ENCODE data around the gene SH3PXD2A. TPM values are rescaled to one million over a fixed set of nuclear protein-coding genes. Genes with fewer than 3 reads are reported as not detected.

SH3PXD2A gene
- total and polyA plus RNA-seq, 3 donors from 2014 or later = 10.8 to 12.1 (median 12.0) TPM

- no peak overlapping the region for H3K27ac ChIP-seq
- H3K36me3 ChIP-seq (ENCODE audit: low read depth, missing control alignments) = no peaks in the 10 kb centered on the region
- peaks cover 15% of the 10 kb centered on the region for H3K4me1 ChIP-seq
- DNase-seq = no peak
- TF ChIP-seq CTCF (IDR thresholded peaks at IDR 0.05) (no peak), POLR2A (IDR thresholded peaks at IDR 0.05) (no peak)
- H3K4me3 ChIP-seq = no peak overlapping the region
- no peaks in the 10 kb centered on the region for H3K9me3 ChIP-seq
- no peaks in the 10 kb centered on the region for H3K27me3 ChIP-seq
- intact Hi-C loops (cut with DNase I; ENCODE audit: low total_unique reads) = no loop called here
- WGBS, 2 donors = 82 to 83% methylated on average over 3 of the region's 3 CpGs
Observed at GRCh38 chr10:103843045-103843444, 12.3 kb downstream of the SH3PXD2A start.

DNA sequence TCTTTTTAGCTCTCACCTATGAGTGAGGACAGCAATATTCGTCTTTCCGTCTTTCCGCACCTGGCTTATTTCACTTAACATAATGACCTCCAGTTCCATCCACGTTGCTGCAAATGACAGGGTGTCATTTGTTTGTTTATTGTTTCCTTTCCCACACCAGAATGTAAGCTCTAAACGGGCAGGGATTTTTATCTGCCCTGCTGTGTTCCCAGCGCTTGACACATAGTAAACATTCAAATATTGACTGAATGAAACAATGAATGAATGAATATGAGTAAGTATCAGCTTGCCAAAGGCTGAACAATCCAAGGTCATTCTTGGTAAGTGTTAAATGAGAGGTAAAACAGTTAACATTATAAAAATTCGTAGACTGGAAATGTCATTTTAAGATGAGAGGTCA is 12.8 kb downstream of the SH3PXD2A start:
- Histone ChIP-seq H3K36me3 (ENCODE audit: low read depth, missing control alignments) (no peaks in the 10 kb centered on the region), H3K27ac (no peak overlapping the region), H3K27me3 (no peaks in the 10 kb centered on the region), H3K4me1 (peaks cover 15% of the 10 kb centered on the region), H3K4me3 (no peak overlapping the region), H3K9me3 (no peaks in the 10 kb centered on the region)
- TF ChIP-seq POLR2A (IDR thresholded peaks at IDR 0.05) = no peak
- no peak for TF ChIP-seq CTCF (IDR thresholded peaks at IDR 0.05)
- intact Hi-C loops (cut with DNase I; ENCODE audit: low total_unique reads) = no loop called here
- WGBS, 2 donors = 56 to 69% methylated on average over 6 to 7 of the region's 7 CpGs
- no peak for DNase-seq

GRCh38 chr10:103841519-103841918 is 13.9 kb downstream of the SH3PXD2A start:
- no peak overlapping the region for H3K4me3 ChIP-seq
- no peaks in the 10 kb centered on the region for H3K27me3 ChIP-seq
- intact Hi-C loops (cut with DNase I; ENCODE audit: low total_unique reads) = no loop called here
- TF ChIP-seq POLR2A (IDR thresholded peaks at IDR 0.05) (no peak), CTCF (IDR thresholded peaks at IDR 0.05) (no peak)
- no peak for DNase-seq
- peaks cover 15% of the 10 kb centered on the region for H3K4me1 ChIP-seq
- H3K27ac ChIP-seq = no peak overlapping the region
- no peaks in the 10 kb centered on the region for H3K9me3 ChIP-seq
- no peaks in the 10 kb centered on the region for H3K36me3 ChIP-seq (ENCODE audit: low read depth, missing control alignments)
- 83 to 85% methylated on average over 7 of the region's 7 CpGs for WGBS, 2 donors

DNA sequence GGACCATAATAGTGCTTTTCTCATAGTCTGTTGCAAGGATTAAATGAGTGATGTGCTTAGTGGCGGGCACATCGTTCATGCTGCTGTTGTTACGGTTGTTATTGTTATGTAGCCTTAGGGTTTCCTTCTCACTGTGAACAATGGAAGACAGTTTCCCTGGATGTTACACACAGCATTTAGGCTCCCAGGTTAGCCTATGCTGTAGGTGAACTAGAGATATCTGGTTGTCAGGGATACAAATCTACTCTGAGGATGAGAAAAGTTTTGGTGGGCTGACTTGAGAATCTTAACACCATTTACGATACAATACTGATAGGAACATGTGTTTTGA is 14.7 kb downstream of the SH3PXD2A start:
- intact Hi-C loops (cut with DNase I; ENCODE audit: low total_unique reads) = no loop called here
- no peak overlapping the region for H3K27ac ChIP-seq
- no peaks in the 10 kb centered on the region for H3K27me3 ChIP-seq
- H3K4me3 ChIP-seq = no peak overlapping the region
- DNase-seq = no peak
- WGBS, 2 donors = 85 to 90% methylated on average over 4 of the region's 4 CpGs
- peaks cover 20% of the 10 kb centered on the region for H3K4me1 ChIP-seq
- H3K9me3 ChIP-seq = no peaks in the 10 kb centered on the region
- TF ChIP-seq CTCF (IDR thresholded peaks at IDR 0.05) (no peak), POLR2A (IDR thresholded peaks at IDR 0.05) (no peak)
- no peaks in the 10 kb centered on the region for H3K36me3 ChIP-seq (ENCODE audit: low read depth, missing control alignments)

DNA sequence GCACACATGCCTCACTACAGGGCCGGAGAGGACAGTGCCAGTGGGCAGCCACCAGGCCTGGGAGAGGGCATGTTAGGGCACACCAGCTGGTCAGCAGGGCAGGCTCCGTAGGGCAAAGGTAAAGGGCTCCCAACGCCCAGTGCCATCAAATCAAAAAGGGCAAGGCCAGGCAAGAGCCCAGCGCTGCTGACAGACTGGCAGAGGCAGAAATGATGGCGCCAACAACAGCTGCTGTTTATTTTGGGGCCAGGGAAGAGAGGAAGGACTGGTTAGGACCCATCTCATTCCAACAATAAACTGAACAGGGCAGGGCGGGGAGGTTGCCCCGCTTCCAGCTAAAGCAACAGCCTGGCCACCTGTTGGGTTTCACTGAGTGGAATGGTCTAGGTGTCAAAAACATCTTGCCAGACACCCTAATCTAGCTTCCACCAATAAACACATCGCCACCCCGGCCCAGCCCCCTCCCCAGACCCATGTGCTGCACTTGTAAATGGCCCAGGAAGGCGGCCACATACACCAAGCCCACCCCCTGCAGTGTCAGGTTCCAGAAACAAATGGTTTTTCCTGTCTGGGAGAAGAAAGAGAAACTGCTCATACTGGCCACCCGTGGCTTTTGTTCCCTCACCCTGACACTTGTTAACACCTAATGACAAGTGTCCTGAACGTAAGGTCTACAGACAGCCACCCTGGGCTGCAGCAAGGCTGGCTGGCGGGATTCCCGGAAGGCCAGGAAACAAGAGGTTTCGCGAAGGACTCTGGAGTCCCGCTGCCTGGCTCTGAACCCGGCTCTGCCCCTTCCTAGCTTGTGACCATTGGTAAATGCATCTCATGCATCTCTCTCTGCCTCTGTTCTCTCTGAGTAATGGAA is 15.3 kb downstream of the SH3PXD2A start:
- Histone ChIP-seq H3K27me3 (no peaks in the 10 kb centered on the region), H3K4me3 (no peak overlapping the region), H3K4me1 (peaks cover 26% of the 10 kb centered on the region), H3K9me3 (no peaks in the 10 kb centered on the region), H3K36me3 (ENCODE audit: low read depth, missing control alignments) (no peaks in the 10 kb centered on the region), H3K27ac (no peak overlapping the region)
- no peak for DNase-seq
- no peak for TF ChIP-seq CTCF (IDR thresholded peaks at IDR 0.05)
- no peak for TF ChIP-seq POLR2A (IDR thresholded peaks at IDR 0.05)
- 76 to 82% methylated on average over 18 of the region's 18 CpGs for WGBS, 2 donors
- intact Hi-C loops (cut with DNase I; ENCODE audit: low total_unique reads) = no loop called here
